ENCODE measurements around the gene TMEM178B. TPM values are rescaled to one million over a fixed set of nuclear protein-coding genes. Genes with fewer than 3 reads are reported as not detected.

TMEM178B gene
- total RNA-seq, 4 donors from 2014 or later = 7.7 to 49.9 (median 25.9) TPM

GRCh38 chr7:141132671-141133070 lies 58.8 kb downstream of the TMEM178B start:
- H3K27me3 ChIP-seq = no peaks in the 10 kb centered on the region
- H3K4me3 ChIP-seq (replicated peaks in 1 of 3) = no peak overlapping the region
- 97 to 100% methylated on average over 1 to 2 of the region's 3 CpGs for WGBS, 2 donors
- intact Hi-C loops (cut with DNase I) = no loop called here
- no peaks in the 10 kb centered on the region for H3K9me3 ChIP-seq
- no peak for DNase-seq
- TF ChIP-seq POLR2A (IDR thresholded peaks at IDR 0.05) (no peak), CTCF (IDR thresholded peaks at IDR 0.05) (no peak)
- no peaks in the 10 kb centered on the region for H3K4me1 ChIP-seq
- no peak overlapping the region for H3K27ac ChIP-seq
- no peaks in the 10 kb centered on the region for H3K36me3 ChIP-seq

GRCh38 chr7:141133646-141134045 lies 59.8 kb downstream of the TMEM178B start:
- DNase-seq = no peak
- Histone ChIP-seq H3K27ac (no peak overlapping the region), H3K4me1 (no peaks in the 10 kb centered on the region), H3K9me3 (no peaks in the 10 kb centered on the region), H3K4me3 (replicated peaks in 1 of 3) (no peak overlapping the region), H3K36me3 (no peaks in the 10 kb centered on the region), H3K27me3 (no peaks in the 10 kb centered on the region)
- 87 to 97% methylated on average over 1 of the region's 1 CpG for WGBS, 2 donors
- intact Hi-C loops (cut with DNase I) = no loop called here
- TF ChIP-seq CTCF (IDR thresholded peaks at IDR 0.05) (no peak), POLR2A (IDR thresholded peaks at IDR 0.05) (no peak)

- no peak for DNase-seq
- no peak overlapping the region for H3K4me3 ChIP-seq (replicated peaks in 1 of 3)
- intact Hi-C loops (cut with DNase I) = no loop called here
- H3K27ac ChIP-seq = no peak overlapping the region
- 93 to 99% methylated on average over 2 of the region's 2 CpGs for WGBS, 2 donors
- H3K9me3 ChIP-seq = no peaks in the 10 kb centered on the region
- no peaks in the 10 kb centered on the region for H3K36me3 ChIP-seq
- TF ChIP-seq POLR2A (IDR thresholded peaks at IDR 0.05) (no peak), CTCF (IDR thresholded peaks at IDR 0.05) (no peak)
- H3K27me3 ChIP-seq = no peaks in the 10 kb centered on the region
- H3K4me1 ChIP-seq = no peaks in the 10 kb centered on the region
Measured at GRCh38 chr7:141142058-141142457, 68.2 kb downstream of the TMEM178B start.

- intact Hi-C loops (cut with DNase I) = no loop called here
- no peaks in the 10 kb centered on the region for H3K9me3 ChIP-seq
- 63 to 89% methylated on average over 1 to 4 of the region's 4 CpGs for WGBS, 2 donors
- H3K4me1 ChIP-seq = no peaks in the 10 kb centered on the region
- H3K27ac ChIP-seq = no peak overlapping the region
- no peaks in the 10 kb centered on the region for H3K27me3 ChIP-seq
- DNase-seq = no peak
- H3K4me3 ChIP-seq (replicated peaks in 1 of 3) = no peak overlapping the region
- TF ChIP-seq CTCF (IDR thresholded peaks at IDR 0.05) = no peak
- no peak for TF ChIP-seq POLR2A (IDR thresholded peaks at IDR 0.05)
- no peaks in the 10 kb centered on the region for H3K36me3 ChIP-seq
Measured at GRCh38 chr7:141144921-141145629, 71.2 kb downstream of the TMEM178B start.

GRCh38 chr7:141145630-141145982 lies 71.7 kb downstream of the TMEM178B start:
- TF ChIP-seq POLR2A (IDR thresholded peaks at IDR 0.05) (no peak), CTCF (IDR thresholded peaks at IDR 0.05) (no peak)
- no peaks in the 10 kb centered on the region for H3K27me3 ChIP-seq
- 66 to 69% methylated on average over 3 of the region's 3 CpGs for WGBS, 2 donors
- H3K4me3 ChIP-seq (replicated peaks in 1 of 3) = no peak overlapping the region
- intact Hi-C loops (cut with DNase I) = no loop called here
- H3K4me1 ChIP-seq = no peaks in the 10 kb centered on the region
- H3K36me3 ChIP-seq = no peaks in the 10 kb centered on the region
- H3K9me3 ChIP-seq = no peaks in the 10 kb centered on the region
- DNase-seq = no peak
- H3K27ac ChIP-seq = no peak overlapping the region

All from thyroid gland (tissue), 4 donors.